NCI-H446 treated with DMSO at 0.1 percent for 48 hours (cell line): ENCODE measurements around the gene RAB30.
"Not testable (repeated sequence)": the region's sequence is repeated elsewhere in the genome, so short reads cannot be mapped to it uniquely, and the experiment has no call there.

Experiments
- DNase-seq: peaks from one replicate; lab custom pipeline; 2025; lab: John Stamatoyannopoulos, UW

The RAB30 gene

DNA sequence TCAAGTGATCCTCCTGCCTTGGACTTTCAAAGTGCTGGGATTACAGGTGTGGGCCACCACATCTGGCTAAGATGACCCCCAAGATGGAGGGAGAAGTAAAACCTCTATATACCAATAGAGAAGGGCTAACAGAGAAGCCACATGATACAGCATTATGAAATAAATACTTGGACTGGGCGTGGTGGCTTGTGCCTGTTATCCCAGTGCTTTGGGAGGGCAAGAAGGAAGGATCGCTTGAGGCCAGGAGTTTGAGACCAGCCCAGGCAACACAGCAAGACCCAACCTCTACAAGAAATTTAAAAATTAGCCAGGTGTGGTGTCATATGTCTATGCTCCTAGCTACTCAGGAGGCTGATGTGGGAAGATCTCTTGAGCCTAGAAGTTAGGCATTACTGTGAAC lies 61.7 kb downstream of the RAB30 start:
- DNase-seq, result no peak

DNA sequence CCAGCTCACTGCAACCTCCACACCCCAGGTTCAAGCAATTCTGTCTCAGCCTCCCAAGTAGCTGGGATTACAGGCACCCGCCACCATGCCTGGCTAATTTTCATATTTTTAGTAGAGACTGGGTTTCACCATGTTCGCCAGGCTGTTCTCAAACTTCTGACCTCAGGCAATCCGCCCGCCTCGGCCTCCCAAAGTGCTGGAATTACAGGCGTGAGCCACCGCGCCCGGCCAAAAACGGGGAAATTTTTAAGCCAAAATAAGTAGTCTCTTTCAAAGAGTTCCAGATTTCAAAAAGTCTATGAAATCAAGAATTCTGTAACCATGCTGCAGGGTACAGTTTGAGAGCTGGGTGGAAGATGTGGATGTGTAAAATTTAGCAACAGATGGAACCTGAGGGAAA lies 62.6 kb downstream of the RAB30 start:
- DNase-seq, result not testable (repeated sequence)

DNA sequence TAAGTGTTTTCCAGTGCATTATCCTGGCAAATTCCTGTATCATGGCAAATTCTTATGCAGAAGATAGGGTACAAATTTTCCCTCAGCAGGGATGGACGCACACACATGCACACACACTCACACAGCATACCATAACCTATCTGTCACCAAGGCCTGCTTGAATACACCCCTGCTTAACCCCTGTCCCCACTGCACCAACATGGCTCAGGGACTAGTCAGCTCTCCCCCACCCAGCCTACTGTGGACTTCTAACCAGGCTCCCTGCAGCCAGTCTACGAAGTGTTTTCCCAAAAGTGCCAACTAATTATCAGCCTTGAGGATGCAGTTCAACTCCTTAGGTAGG lies 63.1 kb downstream of the RAB30 start:
- no peak for DNase-seq

DNA sequence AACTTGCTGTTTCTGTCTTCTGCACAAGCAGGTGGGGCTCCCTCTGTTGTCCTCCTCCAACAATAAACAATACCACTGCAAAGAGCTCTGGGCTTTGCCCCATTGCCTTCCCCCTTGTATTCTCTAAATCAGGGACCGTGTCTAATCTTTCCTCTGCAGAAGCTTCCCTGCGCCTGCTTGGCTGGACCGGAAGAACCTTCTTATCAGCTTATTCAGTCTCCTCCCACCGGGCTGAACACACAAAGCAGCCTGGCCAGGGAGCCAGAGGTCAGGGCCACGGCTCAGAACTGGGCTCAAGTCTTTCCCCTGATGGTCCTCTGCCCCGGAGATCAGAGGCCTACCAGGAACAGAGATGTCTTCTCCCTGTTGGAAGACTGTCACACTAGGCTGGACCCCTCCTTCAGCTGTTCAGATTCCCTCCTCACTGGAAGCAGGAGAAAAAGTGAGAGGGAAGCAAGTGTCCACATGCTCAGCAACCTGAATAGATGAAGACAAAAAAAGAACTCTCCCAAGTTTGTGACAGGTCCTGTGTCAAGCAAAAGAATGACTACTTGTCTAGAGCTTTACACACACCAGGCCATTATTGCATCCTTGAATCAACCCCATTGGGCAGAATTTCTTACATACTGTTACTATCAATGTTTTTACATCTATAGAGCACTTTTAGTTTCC lies 63.7 kb downstream of the RAB30 start:
- no peak for DNase-seq

DNA sequence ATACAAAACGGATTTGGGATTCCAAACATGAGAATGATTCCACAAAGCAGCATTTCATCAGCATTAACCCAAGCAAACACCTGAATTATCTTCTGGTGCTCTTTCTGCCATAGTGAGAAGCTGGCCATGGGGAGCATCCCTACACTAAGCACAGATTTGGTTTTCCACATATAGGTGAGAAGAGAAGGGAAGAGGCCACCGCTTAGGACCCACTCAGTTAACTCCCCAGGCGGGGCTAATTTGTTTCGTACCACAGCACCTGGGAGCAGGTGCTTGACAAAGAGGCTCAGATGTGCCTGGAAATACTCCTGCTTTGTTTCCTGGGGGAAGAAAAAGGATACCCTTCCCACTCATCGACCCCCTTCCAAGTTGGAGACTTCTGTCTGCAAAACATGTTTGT lies 64.2 kb downstream of the RAB30 start:
- DNase-seq, result no peak

DNA sequence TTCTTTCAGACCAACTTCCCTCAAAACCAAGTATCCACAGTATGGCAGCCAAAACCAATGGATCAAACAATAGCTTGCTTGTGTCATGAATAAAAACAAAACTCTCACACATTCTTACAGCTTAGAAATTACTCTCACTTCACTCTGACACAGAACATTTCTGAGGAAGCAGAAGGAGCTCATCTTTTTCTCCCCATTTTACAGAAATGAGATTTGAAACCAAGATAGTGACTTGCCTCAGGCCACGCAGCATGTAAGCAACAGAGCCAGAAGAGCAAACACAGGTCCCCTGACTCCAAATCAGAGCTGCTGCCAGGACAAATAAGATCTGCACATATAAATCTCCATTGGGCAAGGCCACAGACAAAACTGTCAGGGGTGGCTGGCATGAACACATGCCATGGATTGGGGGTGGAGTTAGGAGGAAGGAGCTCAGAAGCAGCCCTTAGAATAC lies 64.8 kb downstream of the RAB30 start:
- peak; percentile 25 for DNase-seq

DNA sequence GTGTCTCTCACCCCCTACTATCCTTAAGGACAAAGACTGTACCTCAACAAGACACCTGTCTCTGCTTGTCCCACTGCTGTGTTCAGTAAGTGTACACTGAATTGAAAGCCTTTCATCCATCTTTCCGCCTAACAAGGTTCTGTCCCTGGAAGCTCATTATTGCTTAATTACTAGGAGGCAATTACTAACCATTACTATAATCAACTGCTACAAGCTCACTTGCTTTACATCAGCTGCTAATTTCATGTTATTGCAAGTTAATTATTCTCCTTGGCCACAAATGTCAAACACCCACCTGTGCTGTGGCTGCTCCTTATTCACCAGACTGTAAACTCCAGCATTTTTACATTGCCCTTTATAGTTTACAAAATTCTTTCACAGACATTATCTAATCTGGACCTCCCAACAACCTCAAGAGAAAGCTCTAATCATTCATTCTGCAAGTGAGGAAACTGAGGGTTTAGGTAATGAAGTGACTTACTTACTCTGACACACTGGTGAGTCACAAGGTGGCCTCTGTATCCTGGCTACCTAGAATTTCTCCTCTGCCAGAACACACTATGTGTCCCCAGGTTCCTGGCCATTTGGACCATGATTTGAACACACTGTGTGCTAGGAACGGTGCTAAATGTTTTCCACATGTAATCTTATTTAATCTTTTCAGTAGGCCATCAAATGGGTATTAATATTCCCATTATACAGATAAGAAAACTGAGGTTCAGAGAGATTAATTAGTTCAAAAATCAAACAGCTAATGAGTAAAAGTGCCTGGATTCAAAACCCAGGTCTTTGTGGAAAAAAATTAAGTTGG lies 66.7 kb downstream of the RAB30 start:
- DNase-seq, result no peak

DNA sequence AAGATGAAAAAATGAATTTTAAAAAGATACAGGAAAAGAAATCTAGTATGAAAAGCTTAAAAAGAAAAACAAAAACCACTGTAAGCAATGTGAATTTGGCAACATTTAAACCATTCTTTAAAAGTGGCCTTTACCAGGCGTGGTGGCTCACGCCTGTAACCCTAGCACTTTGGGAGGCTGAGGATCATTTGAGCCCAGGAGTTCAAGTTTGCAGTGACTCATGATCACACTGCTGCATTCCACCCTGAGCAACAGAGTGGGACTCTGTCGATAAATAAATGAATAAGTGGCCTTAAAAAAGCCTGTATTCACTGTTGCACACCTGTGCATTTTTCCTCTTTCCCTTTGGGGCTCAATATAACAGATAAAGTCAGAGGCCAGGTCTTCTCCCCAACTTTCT lies 69.2 kb downstream of the RAB30 start:
- DNase-seq, result no peak

DNA sequence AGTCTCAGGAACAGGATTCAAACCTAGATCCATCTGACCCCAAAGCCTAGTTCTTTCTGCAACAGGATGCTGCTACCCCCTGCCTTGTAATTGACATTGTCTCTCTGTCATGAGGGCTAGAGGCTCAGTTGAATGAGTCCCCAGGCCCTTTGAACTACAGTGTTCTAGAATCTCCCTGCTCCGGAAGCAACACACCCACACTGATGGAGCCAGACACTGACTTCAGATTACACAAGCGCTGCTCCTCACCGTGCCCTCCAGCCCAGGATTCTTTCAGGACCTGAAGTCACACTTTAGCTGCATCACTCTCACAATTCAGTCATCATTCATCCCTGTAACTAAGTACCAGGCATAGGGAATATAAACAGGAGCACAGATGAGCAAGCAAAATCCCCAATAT lies 69.6 kb downstream of the RAB30 start:
- no peak for DNase-seq

DNA sequence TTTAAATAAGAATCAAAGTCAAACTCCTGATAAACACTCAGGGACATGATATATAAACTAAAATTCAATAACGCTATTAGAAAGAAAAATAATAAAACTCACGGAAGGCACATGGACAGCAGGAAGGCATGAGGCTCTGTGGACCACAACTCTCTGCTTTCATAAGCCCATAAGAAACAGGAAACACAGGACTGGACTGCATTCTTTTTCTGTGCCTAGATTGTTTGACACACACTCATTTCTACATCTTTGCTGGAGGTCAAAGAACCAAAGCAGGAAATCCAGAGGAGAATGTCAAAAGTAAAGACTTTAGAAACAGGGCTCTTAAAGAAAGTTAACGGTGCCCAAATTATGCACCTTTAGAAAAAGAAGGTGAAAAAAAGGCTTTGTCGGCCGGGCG lies 71.3 kb downstream of the RAB30 start:
- DNase-seq, result no peak

DNA sequence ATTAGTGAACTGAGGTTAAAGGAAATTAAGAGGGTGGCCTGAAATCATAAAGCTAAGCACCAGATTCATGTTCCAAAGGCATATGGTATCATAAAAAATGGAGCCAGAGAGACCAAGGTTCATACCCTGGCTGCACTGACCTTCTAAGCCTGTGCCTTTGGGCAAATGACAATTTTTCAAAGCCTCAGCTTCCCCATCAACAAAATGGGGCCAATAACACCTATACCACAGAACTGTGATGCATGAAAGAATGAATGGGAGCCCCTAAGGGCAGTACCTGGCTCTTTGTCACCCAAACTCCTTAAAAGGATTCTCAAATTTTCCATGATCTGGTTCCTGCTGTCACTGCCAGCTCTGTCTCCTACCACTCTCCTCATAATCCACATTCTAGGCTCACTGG lies 72.5 kb downstream of the RAB30 start:
- no peak for DNase-seq

DNA sequence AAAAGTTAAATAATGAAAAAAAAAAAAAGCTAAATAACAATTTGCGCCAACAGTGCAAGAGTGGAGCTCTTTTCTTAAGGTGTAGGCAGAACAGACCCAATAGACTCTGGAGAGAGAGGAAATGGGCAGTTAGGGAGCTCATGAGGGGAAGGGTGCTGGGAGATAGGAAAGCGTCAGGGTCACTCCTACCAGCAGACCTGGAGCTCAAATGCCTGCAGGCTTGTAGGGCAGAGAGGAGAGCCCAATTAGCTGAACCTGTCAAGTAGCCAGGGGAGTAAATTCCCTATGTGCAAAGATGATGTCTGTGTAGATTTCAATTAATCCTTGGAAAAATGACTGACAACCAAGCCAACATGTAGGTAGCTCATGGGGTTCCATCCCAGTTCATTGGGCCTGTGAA lies 73.0 kb downstream of the RAB30 start:
- DNase-seq, result no peak

DNA sequence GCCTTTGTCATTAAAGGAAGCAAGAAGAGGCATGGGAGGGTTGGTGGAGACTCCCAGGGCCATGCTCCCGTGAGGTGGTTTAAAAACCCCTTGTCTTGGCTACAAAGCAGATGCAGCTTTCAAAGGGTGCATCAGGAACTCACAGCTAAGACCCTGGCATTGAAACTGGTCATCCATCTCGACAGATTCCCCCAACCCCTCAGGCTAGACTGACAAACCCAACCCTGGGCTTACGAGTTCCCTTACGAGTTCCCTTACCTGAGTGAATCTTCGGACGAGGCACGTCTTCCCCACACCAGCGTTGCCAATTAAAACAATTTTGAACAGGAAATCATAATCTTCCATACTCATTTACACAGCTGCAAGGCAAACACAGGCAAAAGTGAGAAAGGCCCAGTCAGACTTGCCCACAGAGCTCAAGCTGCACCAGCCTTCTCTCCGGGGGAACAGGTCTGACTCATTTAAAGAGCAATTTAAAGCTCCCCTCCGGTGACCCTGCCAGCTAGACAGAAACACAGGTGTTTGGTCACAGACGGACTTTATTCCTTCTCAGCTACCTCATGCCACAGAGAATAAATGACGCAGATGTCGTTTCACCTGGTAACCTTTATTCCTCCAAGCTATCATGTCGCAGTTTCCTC lies 74.6 kb downstream of the RAB30 start:
- DNase-seq, result no peak

DNA sequence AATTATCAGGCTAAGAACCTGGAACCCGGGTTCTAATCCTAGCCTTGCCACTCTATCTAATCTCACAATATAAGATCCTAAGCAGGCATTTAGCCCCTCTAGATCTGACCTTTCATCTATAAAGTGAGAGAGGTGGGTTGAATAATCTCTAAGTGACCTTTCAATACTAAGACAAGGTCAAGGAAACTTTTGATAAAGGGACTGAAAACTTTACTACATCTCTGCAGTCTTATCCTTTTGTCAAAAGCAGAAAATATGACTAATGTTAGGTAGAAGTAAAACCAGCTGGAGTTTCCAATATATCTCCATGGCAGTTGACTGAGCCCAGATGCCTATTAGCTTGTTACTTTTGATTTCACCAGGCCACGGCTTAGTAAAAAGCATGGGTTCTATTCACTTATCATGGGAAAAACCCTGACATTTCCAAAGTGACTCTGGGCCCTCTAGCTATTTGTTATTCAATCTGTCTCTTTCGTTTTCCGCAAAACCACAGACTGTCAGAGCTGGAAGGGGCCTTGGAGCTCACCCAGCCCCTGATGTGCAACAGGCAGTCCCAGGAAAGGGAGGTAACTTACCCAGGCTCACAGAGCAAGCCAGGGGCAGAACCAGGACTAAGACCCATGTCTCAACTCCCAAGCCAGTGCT lies 75.8 kb downstream of the RAB30 start:
- DNase-seq, result no peak

DNA sequence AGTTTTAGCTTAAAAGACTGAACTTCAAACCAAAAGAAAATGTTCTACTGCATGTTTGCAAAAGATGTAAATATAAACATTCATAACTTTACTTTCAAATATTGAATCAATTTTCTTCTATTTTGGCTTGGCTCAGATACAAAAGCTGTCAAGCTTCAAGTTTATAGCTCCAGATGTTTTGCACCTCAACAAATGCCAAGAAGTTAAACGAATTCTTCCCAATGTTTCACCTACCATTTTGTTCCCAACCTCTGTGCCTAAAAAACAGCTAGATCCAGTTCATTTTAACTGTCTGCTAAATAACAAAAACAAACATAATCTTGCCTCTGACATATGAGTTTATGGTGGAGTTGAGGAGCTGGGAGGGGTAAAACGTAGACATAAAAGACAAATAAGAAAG lies 76.5 kb downstream of the RAB30 start:
- DNase-seq, result no peak

DNA sequence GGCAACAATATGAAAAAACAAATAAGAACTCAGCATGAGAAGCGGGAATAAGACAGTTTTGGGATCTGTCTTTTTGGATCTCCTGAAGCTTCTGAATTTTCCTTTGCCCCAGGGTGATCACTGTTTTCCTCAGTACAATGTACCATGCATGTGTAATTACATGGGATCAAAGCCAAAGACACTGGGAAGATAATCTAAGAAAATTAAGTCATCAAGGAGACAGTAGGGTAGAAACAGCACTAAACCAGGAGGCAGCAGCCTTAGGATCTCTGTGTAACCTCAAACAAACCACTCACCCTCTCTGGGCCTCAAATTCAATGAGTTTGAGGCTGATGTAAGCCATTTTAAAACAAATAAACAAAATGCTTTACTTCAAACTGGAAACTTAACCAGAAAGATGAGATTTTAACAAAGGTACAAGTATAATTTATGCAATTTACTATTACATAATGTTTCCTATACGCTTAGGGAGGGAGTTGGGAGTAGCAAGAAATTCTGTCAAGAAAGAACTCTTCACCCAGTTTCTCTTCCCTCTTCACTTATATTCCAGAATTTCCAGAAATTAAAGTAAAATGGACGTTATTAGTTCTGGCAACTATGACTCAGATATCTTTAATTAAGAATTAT lies 77.0 kb downstream of the RAB30 start:
- no peak for DNase-seq

DNA sequence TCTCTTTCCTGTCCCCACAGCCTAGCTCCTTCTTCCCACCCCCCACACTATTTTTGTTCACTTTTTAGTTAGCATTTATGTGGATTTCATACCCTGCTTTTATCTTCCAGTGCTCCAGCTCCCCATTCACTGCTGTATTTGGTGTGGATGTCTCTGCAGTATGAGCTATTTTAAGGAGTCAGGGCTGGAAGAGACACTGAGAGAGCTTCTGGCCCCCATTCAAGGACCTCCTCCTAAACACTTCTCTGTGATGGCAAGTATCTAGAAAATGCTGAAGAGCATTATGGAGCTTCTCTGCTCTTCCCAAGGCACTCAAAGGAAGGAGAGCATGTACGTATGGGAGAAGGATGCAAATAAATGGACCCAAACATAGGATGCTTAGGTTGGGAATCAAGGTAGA lies 79.5 kb downstream of the RAB30 start:
- DNase-seq, result no peak

DNA sequence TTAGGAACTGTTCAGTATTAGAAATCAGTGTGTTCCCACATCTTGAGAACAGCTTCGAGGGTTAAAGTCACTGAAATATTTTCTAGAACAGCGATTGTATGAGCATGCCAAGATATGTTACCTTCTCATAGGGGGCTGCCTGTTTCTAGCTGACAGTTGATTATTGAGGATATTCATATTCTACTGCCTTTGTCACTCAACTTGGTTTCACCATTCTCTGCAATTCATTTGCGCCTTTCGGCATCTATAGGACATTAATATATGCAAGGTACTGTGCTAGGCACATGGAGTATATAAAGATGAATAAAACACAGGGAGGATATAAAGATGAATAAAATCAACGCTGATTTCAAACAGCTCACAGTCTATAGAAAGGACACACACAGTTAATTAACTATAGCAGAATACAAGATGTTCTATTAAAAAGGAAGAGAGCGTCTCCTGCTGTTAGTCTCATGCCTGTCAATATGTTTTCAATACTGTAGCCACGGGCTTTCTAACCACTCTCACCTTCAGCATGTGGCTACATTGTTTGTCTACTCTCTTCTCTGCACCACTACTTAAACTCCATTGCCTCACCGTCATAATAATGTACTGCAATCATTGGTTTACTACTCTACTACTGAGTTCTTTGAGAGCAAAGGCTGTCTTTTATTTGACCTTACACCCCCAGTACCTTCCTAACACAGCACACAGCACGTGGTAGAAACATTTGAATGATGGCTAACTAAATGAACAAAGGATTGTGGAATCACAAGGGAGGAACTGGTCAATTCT lies 81.9 kb downstream of the RAB30 start:
- no peak for DNase-seq

DNA sequence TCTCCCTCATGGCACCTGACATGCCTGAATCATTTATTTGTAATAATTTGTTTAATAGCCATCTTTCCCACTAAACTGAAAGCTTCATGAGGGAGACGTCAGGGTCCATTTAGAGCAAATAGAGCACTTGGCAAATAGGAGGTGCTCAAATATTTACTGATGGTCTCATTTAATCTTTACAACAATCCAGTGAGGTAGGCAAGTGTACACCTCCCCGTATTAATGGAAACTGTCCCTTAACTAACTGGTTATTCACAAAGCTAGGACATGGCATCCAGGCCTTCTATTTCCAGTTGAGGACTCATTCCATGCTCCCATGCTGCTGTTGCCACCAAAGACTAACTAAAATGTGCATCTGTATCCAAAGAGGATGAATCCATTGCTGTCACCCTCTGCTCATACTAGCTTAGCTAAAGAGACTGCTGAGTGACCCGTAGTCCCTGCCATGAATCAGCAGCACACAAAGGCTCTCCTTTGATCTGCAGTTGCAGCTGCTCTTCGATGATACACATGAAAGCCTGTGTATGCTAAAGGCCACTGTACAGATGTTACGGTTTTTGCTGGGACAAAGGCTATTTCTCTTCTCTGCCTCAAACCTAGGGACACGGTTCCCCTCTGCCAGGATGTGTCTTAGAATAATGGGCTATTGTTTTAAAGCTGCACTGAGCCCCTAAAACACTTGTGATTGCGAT lies 82.6 kb downstream of the RAB30 start:
- DNase-seq, result no peak

DNA sequence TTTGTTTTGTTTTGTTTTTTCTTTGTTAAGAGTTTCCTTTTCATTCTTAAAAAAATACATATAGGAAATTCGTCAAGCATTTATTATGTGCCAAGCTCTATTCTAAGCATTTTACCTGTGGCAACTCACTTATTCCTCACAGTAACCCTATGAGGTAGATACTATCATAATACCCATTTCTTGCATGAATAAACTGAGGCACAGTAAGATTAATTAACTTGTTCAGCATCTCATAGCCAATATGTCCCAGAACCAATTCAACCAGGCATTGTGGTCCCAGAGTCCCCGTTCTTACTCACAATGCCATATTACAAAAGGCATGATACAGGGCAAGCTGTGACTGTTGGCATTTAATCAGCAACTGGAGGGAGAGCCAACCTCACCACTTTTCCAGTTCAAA lies 83.7 kb downstream of the RAB30 start:
- no peak for DNase-seq

DNA sequence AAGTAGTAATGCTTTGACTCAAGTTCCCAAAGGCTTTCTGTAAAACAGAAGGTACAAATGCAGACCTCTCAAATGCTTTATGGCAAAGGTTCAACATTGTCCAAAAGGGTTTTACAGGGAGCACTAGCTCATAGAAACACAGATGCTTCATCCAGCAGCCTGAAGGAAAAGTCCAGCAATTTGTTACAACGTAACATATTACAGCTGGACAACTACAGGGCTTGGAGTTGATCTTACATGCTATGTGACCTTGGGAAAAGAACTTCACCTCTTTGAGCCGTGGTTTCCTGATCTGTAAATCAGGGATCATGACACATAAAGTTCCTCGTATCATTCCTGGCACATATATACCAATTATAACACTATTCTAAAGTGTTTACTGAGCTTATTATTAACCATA lies 85.3 kb downstream of the RAB30 start:
- DNase-seq, result no peak
